Measurements from ENCODE around the gene LPCAT4. TPM values are rescaled to one million over a fixed set of nuclear protein-coding genes. Genes with fewer than 3 reads are reported as not detected.
"Not testable (repeated sequence)": the region's sequence is repeated elsewhere in the genome, so short reads cannot be mapped to it uniquely, and the experiment has no call there.

LPCAT4 gene
- total RNA-seq, 1 experiment from 2014 or later: 25.4 TPM

DNA sequence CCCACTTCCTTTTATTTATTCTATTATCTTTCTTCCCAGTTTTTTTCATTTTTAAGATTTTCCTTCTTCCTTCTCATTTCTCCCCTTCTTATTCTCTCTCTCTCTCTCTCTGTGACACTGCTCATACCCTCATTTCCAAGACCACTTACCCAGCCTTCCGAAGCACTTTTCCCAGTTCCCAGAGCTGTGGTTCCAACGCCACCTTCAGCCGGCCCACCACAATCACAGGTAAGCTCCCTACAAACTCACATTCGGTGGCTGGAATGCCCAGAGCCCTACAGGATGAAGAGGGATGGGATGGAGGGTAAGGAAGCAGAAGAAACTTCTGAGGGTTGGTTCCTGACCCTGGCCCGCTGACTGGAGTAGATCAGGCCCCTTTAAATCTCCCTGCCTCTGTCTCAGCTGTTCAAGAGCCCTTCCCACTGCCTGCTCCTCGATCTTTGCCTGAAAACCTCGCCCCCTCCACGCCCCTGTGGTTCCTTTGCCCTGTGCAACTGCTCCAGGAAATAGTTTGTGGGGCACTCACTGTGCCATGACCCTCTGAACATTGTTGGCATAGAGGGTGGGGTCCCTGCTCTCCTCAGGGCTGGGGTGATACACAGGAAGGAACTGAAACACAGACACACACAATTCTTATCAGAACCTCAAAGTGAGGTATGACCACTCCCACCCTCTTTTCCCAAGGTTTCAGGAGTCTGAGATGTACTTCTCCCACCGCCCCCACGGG, 4.8 kb downstream of the LPCAT4 start:
- DNase-seq (ENCODE audit: low read depth): no peak

DNA sequence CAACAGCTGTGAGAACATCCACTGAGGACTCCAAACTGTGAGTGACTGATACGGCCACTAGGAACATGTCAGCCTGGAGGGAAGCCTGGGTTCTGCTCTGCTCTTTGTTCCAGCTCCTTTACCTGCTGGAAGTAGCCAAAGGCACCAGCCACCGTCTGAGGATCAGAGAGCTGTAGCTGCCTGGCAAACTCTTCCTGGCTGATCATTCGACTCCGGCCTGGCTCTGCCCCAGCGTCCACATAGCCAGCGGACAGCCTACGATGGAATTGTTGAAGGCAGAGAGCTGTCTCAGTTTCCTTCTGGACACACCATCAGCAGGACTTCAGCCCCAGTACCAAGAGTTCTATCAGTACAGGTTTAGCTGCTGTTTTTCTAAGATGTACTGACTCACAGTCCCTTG, 5.7 kb downstream of the LPCAT4 start:
- DNase-seq (ENCODE audit: low read depth): no peak

DNA sequence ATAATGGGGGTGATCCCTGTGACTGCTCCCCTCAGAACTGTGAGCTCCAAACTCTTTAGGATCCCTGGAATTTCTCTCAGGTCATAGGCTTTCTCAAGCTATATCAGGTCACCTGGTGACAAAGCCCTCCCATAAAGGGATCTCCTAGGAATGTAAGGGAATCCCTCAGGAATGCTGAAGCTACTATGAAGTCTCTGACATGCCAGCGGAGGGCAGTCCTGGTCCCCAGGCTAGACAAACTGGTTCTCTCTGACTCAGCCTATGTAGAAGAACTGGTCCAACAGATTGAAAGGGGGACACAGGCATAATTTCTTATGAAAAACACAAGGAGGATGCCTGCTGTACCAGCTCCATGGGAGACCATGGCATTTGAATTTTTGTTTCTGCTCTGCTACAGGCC, 6.7 kb downstream of the LPCAT4 start:
- DNase-seq (ENCODE audit: low read depth): no peak

DNA sequence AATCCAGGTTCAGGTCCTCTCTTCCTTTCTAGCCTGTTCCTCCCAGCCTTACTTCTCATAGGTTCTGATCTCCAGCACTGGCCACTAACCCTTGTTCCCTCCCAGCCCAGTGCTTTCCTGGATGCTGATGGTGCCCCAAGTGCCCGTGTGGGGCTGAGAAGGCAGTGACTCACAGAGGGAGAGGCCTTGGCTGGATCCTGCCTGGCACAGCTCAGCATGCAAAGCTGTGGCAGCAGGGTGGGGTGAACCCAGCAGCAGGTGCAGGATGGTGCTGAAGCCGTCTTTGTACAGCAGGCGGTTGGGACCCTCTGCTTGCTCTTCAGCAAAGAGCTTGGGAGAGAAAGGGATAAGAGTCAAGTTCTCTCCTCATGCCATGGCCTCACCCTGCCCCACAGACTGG, 7.6 kb downstream of the LPCAT4 start:
- no peak for DNase-seq (ENCODE audit: low read depth)

DNA sequence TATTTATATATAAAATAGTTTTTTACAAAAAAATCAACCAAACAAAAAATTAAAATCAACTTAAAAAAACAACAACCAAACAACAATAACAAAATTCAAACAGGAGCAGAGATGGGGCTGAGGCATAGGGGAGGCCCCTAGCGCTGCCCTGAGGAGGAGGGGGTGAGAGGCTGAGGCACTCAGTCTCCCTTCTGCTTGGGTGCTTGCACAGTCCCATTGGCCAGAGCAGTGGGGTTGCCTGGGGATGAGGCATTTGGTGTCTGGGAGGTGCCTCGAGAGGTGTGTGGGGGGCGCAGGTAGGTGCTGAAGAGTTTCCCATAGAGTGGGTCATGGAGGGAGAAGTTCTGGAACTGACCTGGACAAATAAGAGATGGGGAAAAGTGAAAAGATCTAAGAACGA, 8.0 kb downstream of the LPCAT4 start:
- no peak for DNase-seq (ENCODE audit: low read depth)

DNA sequence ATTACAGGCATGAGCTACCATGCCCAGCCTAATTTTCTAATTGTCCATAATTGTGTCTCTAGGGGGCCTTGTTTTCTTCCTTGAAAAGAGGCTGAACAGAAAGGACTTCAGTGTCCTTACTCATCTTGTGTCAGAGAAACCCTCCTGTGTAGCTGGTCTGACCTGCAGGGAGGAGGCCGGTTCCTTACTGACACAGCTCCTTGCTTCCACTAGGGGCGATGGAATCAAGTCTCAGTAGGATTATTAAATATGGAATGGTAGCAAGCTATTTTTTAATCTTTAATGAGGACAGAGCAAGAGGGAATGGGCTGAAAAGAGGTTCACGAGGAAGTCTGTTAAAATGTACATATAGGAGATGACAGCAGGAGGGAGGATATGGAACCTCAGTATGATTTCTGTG, 8.6 kb downstream of the LPCAT4 start:
- no peak for DNase-seq (ENCODE audit: low read depth)

DNA sequence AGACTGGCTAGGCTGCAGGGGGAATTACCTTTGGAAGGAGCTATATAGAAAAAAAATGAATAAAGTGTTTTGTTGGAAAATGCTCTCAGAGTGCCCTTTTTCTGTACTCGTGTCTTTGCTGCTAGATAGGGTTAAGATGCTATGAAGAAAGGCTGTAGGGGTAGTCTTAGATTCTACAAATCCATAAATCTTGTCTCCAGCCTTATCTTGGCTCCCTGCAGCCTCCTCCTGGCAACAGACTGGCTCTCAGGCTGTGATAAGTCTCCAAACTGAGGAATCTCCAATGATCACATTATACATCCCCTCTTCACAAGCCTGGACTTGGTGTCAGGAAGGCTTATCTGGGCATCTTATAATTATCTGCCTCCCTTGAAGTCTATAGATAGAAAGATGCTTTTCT, 9.3 kb downstream of the LPCAT4 start:
- DNase-seq (ENCODE audit: low read depth): no peak

DNA sequence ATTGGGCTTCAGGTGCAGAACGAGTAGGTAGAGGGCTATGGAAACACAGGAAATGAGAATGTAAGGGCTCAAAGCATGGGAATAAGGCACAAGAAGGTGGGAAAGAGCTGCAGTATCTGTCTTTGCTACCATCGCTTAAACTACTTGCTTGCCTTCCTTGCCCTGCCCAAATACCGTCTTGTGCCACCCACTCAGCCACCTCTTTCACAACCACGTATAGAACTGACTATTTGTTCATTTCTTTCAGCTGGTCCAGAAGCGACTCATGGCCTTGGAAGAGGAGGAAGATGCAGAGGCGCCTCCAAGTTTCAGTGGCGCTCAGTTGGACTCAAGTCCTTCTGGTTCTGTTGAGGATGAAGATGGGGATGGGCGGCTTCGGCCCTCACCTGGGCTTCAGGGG, 11.8 kb downstream of the LPCAT4 start:
- DNase-seq (ENCODE audit: low read depth): no peak

DNA sequence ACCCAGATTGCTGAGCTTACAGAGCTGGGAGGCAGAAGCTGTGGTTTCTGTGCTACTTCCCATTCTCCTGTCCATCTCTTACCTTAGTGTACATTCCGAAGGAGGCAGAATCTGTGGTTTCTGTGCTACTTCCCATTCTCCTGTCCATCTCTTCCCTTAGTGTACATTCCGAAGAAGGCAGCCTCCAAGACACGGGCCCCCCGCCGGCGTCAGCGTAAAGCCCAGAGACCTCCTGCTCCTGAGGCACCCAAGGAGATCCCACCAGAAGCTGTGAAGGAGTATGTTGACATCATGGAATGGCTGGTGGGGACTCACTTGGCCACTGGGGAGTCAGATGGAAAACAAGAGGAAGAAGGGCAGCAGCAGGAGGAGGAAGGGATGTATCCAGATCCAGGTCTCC, 12.7 kb downstream of the LPCAT4 start:
- no peak for DNase-seq (ENCODE audit: low read depth)

DNA sequence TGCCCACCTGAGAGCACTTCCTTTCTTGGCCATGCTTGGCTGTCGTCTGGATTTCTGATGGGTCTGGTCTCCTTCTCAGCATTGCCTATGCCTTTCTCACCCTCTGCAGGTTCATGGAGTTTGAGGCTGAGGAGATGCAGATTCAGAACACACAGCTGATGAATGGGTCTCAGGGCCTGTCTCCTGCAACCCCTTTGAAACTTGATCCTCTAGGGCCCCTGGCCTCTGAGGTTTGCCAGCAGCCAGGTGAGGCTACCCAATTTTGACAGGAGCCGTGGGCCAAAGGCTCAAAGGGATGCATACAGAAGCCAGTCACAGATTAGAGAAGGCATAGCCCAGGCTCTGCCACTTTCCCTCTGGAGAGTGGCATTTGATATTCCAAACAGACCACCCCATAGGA, 13.4 kb downstream of the LPCAT4 start:
- DNase-seq (ENCODE audit: low read depth): no peak

DNA sequence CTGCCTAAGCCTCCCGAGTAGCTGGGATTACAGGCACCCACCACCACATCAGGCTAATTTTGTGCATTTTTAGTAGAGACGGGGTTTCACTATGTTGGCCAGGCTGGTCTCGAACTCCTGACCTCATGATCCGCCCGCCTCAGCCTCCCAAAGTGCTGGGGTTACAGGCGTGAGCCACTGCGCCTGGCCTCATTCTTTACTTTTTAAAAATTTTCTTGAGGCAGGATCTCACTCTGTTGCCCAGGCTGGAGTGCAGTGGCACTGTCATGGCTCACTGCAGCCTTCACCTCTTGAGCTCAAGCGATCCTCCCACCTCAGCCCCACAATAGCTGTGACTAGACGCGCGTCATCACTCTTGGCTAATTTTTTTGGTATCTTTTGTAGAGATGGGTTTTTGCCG, 14.0 kb downstream of the LPCAT4 start:
- DNase-seq (ENCODE audit: low read depth): not testable (repeated sequence)

DNA sequence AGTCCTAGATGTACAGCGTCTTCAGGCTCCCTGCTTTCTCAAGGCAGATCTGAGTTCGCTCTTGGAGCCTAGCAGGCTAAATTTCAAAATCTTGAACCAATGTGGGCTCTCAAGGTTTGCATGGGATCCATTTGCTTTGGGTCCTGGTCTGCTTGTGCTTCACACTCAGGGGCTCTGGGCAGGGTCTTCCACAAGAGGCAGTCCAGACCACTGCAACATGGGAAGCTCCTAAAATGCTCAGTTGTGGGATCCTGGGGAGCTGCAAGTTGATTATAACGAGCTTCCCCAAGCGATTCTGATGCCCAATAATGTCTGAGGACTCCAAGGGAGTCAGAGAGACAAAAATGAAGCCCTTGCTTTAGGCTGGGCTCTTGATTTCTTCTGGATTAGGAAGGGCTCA, 17.2 kb downstream of the LPCAT4 start:
- no peak for DNase-seq (ENCODE audit: low read depth)

DNA sequence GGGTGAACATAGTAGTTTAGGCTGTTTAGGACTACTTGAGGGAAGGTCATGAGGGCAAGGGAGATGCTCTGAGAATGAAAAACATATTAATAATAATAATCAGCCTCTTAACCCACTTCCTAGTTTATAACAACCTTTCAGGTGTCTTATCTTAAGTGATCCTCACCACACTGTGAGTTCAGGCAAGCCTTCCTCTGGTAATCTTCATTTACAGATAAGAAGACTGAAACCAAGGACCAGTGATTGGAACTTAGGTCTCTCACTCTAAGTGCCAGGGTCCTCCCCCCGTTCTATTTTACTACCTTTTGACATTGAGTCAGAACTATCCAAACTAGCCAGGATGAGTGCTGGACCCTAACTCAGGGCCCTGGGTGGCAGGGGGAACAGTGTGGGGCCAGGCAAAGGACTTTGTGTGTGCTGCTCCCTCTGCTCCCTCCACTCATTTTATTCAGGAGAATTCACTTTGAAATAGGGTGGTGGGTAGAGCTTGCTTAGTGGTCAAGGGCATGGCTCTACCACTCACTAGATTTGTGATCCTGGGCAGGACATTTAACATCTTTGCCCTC, 18.2 kb downstream of the LPCAT4 start:
- no peak for DNase-seq (ENCODE audit: low read depth)

DNA sequence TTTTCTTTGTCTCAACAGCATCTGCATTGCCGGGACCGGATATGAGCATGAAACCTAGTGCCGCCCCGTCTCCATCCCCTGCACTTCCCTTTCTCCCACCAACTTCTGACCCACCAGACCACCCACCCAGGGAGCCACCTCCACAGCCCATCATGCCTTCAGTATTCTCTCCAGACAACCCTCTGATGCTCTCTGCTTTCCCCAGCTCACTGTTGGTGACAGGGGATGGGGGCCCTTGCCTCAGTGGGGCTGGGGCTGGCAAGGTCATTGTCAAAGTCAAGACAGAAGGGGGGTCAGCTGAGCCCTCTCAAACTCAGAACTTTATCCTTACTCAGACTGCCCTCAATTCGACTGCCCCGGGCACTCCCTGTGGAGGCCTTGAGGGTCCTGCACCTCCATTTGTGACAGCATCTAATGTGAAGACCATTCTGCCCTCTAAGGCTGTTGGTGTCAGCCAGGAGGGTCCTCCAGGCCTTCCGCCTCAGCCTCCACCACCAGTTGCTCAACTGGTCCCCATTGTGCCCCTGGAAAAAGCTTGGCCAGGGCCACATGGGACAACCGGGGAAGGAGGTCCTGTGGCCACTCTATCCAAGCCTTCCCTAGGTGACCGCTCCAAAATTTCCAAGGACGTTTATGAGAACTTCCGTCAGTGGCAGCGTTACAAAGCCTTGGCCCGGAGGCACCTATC, 18.9 kb downstream of the LPCAT4 start:
- no peak for DNase-seq (ENCODE audit: low read depth)

DNA sequence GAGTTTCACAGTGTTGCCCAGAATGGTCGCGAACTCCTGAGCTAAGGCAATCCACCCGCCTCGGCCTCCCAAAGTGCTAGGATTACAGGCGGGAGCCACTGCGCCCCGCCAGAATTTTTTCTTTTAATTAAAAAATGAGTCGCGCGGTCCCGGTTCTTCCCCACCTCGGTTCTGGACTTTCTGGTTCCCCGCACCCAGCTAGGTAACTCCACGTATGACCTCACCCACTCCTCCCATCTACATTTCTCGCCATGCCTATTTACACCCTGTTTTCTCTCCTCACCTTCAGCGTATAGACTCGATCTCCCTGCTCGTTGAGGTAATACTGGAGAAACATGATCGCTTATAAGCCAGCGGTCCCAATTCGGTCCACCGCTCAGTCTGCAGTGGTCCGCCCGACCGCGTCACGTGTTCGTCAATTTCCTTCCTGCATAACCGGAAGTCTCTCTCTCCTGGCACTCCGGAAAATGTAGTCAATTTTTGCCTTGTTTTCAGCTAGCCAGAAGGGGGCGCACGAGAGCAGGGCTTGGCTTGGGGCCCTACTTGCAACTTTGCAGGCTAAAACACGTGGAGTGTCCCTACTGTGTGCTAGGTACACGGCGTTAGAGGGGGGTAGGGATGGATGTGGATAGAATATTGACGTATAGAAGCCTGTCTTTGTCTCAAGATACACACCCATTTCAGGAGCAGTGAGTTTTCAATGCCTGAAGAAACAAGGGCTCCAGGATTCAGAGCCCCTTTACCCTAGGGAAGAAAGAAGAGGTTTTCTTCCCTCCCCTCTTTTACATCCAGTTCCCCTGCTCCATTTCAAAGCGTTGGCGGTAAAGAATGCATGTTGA, 24.0 kb downstream of the LPCAT4 start, which contains the start of the genes NOP10 and NUTM1:
Gene NOP10, minus strand, starts transcription at position 400 of the 839 bp plus-strand sequence. Its CDS starts 63 bp downstream, at position 337.
Gene NUTM1, plus strand, starts transcription at position 579 of the 839 bp plus-strand sequence. CDS start 382 bp downstream, outside the sequence.
- DNase-seq (ENCODE audit: low read depth): peak; percentile 88

DNA sequence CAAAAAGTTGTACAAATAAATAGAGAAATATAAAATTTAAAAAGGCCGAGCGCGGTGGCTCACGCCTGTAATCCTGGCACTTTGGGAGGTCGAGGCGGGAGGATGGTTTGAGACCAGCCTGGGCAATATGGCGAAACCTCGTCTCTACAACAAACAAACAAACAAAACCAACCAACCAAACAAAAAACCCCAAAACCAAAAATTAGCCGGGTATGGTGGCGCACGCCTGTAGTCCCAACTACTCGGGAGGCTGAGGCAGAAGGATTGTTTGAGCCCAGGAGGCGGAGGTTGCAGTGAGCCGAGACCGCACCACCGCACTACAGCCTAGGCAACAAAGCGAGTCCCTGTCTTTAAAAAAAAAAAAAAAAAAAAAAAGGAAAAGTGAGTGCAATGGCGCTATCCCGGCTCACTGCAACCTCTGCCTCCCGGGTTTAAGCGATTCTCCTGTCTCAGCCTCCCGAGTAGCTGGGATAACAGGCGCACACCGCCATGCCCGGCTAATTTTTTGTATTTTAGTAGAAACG, 24.7 kb downstream of the LPCAT4 start:
- not testable (repeated sequence) for DNase-seq (ENCODE audit: low read depth)

DNA sequence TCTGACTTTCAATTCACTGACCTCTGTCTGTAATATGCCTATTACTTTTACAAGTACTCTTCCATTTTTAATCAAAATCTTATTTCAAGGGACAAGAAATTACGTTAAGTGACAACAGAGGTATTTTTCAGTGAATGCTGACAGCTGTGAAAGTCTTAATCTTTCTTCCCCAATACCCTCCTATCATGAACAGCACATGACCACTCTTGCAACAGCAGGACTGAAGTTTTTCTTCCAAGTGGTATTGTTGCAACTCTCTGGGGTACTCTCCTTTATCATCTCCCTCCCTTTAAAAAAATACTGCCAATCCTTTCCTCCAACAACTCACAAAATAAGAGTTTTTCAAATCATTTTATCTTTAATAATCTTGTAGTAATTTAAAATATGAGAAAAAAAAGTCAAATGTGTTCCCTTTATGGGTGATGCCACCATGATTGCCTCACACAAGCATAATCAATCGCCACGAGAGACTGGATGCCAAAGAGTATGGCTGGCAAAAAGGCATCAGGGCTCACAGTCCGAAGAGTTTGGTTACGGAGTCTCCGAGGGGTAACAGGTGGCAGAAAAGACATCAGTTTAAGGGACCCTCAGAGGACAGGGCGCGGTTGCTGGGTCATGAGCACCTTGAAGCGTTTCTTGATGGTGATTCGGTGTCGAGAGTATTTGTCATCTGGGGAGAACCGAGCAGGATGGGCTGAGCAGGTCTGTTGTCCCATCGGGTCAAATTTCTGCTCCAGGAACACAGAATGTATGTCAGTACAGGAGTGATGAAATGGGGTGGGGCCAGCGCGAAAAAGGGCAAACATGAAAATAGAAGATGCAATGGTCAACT, 25.4 kb downstream of the LPCAT4 start:
- no peak for DNase-seq (ENCODE audit: low read depth)

DNA sequence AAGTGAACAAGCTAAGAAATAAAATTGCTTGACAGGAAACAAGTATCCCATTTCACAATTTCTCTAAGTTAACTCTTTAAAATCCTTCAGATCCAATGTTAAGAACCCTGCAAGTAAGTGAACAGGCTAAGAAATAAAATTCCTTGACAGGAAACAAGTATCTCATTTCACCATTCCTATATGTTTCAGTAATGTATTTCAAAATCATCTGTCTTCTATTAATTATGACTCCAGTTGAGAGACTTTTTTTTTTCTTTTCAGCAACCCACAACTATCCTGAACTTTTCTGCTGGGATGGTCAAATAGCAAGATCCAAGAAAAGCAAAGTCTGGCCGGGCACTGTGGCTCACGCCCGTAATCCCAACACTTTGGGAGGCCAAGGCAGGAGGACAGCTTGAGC, 27.1 kb downstream of the LPCAT4 start:
- DNase-seq (ENCODE audit: low read depth): no peak

DNA sequence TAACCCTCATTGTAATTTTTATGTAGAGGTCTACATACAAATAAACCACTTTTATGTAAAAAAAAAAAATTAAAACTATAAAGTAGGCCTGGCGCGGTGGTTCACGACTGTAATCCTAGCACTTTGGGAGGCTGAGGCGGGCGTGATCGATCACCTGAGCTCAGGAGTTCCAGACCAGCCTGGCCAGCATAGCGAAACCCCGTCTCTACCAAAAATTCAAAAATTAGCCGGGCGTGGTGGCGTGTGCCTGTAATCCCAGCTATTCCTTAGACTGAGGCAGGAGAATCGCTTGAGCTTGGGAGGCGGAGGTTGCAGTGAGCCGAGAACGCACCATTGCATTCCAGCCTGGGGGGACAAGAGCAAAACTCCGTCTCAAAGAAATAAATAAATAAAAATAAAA, 28.6 kb downstream of the LPCAT4 start:
- no peak for DNase-seq (ENCODE audit: low read depth)

DNA sequence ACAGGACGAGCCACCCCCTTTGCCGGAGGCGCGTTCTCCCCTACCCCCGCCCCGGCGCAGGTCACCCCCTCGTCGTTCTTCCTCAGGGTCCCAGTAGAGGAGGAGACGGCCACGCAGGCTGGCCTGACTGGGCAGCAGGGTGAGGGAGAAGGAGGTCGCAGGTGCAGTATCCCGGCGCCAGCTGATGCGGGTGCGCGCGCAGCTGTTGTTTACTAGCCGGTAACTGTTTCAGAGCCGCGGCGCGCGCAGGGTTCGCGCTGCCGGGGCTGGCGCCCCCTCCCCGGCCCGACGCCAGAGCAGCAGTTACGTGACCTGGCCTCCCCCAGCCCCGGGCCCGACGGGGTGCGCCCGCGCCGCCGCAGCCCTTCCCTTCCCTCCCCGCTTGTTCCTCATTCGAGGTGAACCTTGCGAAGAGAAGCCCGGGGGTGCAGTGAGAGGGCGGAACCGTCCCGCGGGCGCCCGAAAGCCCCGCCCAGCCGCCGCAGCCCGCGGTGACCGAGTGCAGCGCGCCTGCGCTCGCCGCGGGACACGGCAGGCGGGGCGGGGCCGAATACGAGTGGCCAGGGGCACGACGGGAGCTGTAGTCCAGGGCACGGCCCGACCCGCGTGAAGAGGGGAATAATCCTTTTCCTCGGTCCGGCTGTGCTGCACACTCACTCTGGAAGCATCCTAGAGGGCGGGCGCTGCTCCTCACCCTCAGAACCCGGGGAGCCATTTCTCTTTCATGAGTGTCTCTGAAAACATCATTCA, 29.3 kb downstream of the LPCAT4 start, which contains the start of gene SLC12A6:
Gene SLC12A6, minus strand, starts transcription at position 225 of the 750 bp plus-strand sequence. CDS start 1,101 bp downstream, outside the sequence.
- peak; percentile 92 for DNase-seq (ENCODE audit: low read depth)

All from HT1080 (cell line).